B cell (primary cell): ENCODE measurements around the gene CKMT1A.

ENCODE experiments used
- EZH2 ChIP-seq: IDR thresholded peaks from 2 replicates; pipeline ENCODE4 v1.6.1; 2012; ENCODE audit warnings: borderline replicate concordance, low read depth, mild to moderate bottlenecking, moderate library complexity, low read length; ENCODE audit not compliant: insufficient read depth, poor library complexity, severe bottlenecking
- TF ChIP-seq, protein P1 (sequence below): fragments of 200-600 bp; IDR thresholded peaks from one replicate; pipeline ENCODE4 v1.8.0; 2022; ENCODE audit warnings: antibody characterized with exemption, mild to moderate bottlenecking

DNA sequence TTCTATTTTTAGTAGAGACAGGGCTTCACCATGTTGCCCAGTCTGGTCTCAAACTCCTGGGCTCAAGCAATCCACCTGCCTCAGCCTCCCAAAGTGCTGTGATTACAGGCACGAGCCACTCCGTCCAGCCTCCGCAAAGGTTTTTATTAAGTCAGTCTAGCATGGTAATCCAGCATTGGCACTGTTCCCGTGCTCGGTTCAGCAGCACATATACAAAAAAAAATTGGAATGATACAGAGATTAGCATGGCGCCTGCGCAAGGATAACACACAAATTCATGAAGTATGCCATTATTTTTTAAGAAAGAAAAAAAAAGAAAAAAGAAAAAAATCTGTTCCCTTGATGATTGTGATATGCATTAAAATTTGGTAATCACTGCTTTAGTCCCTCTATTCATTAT lies 8.5 kb downstream of the CKMT1A start:
- TF ChIP-seq EZH2, result no peak
- TF ChIP-seq, protein P1, sequence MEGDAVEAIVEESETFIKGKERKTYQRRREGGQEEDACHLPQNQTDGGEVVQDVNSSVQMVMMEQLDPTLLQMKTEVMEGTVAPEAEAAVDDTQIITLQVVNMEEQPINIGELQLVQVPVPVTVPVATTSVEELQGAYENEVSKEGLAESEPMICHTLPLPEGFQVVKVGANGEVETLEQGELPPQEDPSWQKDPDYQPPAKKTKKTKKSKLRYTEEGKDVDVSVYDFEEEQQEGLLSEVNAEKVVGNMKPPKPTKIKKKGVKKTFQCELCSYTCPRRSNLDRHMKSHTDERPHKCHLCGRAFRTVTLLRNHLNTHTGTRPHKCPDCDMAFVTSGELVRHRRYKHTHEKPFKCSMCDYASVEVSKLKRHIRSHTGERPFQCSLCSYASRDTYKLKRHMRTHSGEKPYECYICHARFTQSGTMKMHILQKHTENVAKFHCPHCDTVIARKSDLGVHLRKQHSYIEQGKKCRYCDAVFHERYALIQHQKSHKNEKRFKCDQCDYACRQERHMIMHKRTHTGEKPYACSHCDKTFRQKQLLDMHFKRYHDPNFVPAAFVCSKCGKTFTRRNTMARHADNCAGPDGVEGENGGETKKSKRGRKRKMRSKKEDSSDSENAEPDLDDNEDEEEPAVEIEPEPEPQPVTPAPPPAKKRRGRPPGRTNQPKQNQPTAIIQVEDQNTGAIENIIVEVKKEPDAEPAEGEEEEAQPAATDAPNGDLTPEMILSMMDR, result no peak
